GM18520 (cell line): Measurements from ENCODE around the gene CABP4.

Source experiments
- ATAC-seq: cut with Tn5 transposase; IDR thresholded peaks from one replicate; pipeline ENCODE4 v1.9.1; 2021; ENCODE audit not compliant: unreplicated experiment

Gene CABP4

GRCh38 chr11:67495234-67496005, 40.3 kb downstream of the CABP4 start:
- ATAC-seq: no peak

GRCh38 chr11:67496113-67496512, 41.0 kb downstream of the CABP4 start:
- ATAC-seq: no peak

GRCh38 chr11:67497656-67498291, 42.6 kb downstream of the CABP4 start:
- ATAC-seq: no peak

- ATAC-seq: no peak
These were observed 43.4 kb downstream of the CABP4 start for GRCh38 chr11:67498544-67498972.

- ATAC-seq: no peak
These were observed 44.8 kb downstream of the CABP4 start for GRCh38 chr11:67499808-67500483.

- no peak for ATAC-seq
These were observed 45.3 kb downstream of the CABP4 start for GRCh38 chr11:67500484-67500821.

GRCh38 chr11:67500831-67501715, 45.9 kb downstream of the CABP4 start:
- ATAC-seq: no peak

GRCh38 chr11:67501854-67502253, 46.7 kb downstream of the CABP4 start:
- ATAC-seq: no peak

GRCh38 chr11:67502328-67502979, 47.3 kb downstream of the CABP4 start:
- no peak for ATAC-seq

GRCh38 chr11:67503119-67504004, 48.2 kb downstream of the CABP4 start:
- no peak for ATAC-seq

GRCh38 chr11:67504005-67504949, 49.1 kb downstream of the CABP4 start:
- ATAC-seq: no peak

GRCh38 chr11:67504950-67505581, 49.9 kb downstream of the CABP4 start, which contains the start of gene PITPNM1:
TSS of gene PITPNM1 (minus strand) at chr11:67505363. CDS start at chr11:67504180, 1,183 bp downstream.
- ATAC-seq: no peak

GRCh38 chr11:67505605-67506396, 50.6 kb downstream of the CABP4 start:
- ATAC-seq: no peak

- no peak for ATAC-seq
These were observed 51.4 kb downstream of the CABP4 start for GRCh38 chr11:67506426-67507051.

GRCh38 chr11:67507242-67507863, 52.2 kb downstream of the CABP4 start:
- no peak for ATAC-seq

- peak; percentile 68 for ATAC-seq
These were observed 52.8 kb downstream of the CABP4 start, which contains the start of gene CDK2AP2 for GRCh38 chr11:67507864-67508485. TSS of gene CDK2AP2 (minus strand) at chr11:67508162. CDS start at chr11:67508082, 80 bp downstream.
